Hepatocyte (in vitro differentiated cells): Measurements from ENCODE around the gene FUBP3. TPM values are rescaled to one million over a fixed set of nuclear protein-coding genes. Genes with fewer than 3 reads are reported as not detected.

ENCODE experiments used
- DNase-seq: peaks from one replicate; pipeline ENCODE4 v3.0.0-alpha.2; 2016; ENCODE audit warnings: low spot score
- H2AFZ ChIP-seq: fragments of 200-600 bp; sonication (generic); 2 replicates; pipeline ENCODE4 v1.6.0; 2016; ENCODE audit warnings: antibody characterized with exemption, mild to moderate bottlenecking
- H3K27ac ChIP-seq: fragments of 200-600 bp; sonication (generic); 2 replicates; pipeline ENCODE4 v1.5.1; 2016; ENCODE audit warnings: mild to moderate bottlenecking
- H3K27me3 ChIP-seq: fragments of 200-600 bp; sonication (generic); 2 replicates; pipeline ENCODE4 v1.6.1; 2016
- H3K36me3 ChIP-seq: fragments of 200-600 bp; sonication (generic); replicated peaks from 2 replicates; pipeline ENCODE4 v1.5.1; 2016; ENCODE audit warnings: low read depth; ENCODE audit not compliant: insufficient read depth
- H3K4me1 ChIP-seq: fragments of 200-600 bp; sonication (generic); 2 replicates; pipeline ENCODE4 v1.5.1; 2016; ENCODE audit warnings: mild to moderate bottlenecking, moderate library complexity; ENCODE audit not compliant: insufficient read depth
- H3K4me2 ChIP-seq: fragments of 200-600 bp; sonication (generic); 2 replicates; pipeline ENCODE4 v1.6.0; 2016
- H3K4me3 ChIP-seq: fragments of 200-600 bp; sonication (generic); 2 replicates; pipeline ENCODE4 v1.5.1; 2016; ENCODE audit warnings: mild to moderate bottlenecking
- H3K79me2 ChIP-seq: fragments of 200-600 bp; sonication (generic); 2 replicates; pipeline ENCODE4 v1.6.0; 2017; ENCODE audit warnings: mild to moderate bottlenecking
- H3K9me2 ChIP-seq: fragments of 200-600 bp; sonication (generic); replicated peaks from 2 replicates; pipeline ENCODE4 v1.6.0; 2017; ENCODE audit warnings: mild to moderate bottlenecking; ENCODE audit not compliant: insufficient read depth
- H3K9me3 ChIP-seq: fragments of 200-600 bp; sonication (generic); 2 replicates; pipeline ENCODE4 v1.5.1; 2016; ENCODE audit warnings: low read depth, mild to moderate bottlenecking
- H4K20me1 ChIP-seq: fragments of 200-600 bp; sonication (generic); 2 replicates; pipeline ENCODE4 v1.6.0; 2016; ENCODE audit warnings: mild to moderate bottlenecking; ENCODE audit not compliant: insufficient read depth, poor library complexity, severe bottlenecking
- EZH2 ChIP-seq: fragments of 200-600 bp; sonication (generic); IDR thresholded peaks from 2 replicates; pipeline ENCODE4 v1.6.1; 2016; ENCODE audit warnings: antibody characterized with exemption, mild to moderate bottlenecking, borderline replicate concordance
- EZH2phosphoT487 ChIP-seq: fragments of 200-600 bp; sonication (generic); IDR thresholded peaks from one replicate; pipeline ENCODE4 v1.6.1; 2018; ENCODE audit warnings: antibody characterized with exemption, mild to moderate bottlenecking, low read depth, moderate library complexity; ENCODE audit not compliant: unreplicated experiment, severe bottlenecking
- WGBS: methylation state at CpG from one replicate; pipeline ENCODE4 v1.1.6; 2016; ENCODE audit warnings: low lambda C conversion rate; ENCODE audit errors: missing lambda C conversion rate; 5-methylcytosine and 5-hydroxymethylcytosine counted together
- polyA plus RNA-seq: library from polyadenylated mRNA; unstranded; fragments of >200 nt; fragmentation: Nextera tagmentation; extraction: Ambion mirVana; gene quantifications from 2 replicates; pipeline ENCODE4 v1.2.1, GENCODE V29; 2016
- total RNA-seq: library from RNA; depleted of rRNA; stranded (reverse); fragments of >200 nt; gene quantifications from 2 replicates; pipeline ENCODE4 v1.2.3, GENCODE V29; 2014
- TF ChIP-seq, protein P1 (sequence below): fragments of 200-600 bp; sonication (generic); IDR thresholded peaks from 2 replicates; pipeline ENCODE4 v1.5.1; 2016; ENCODE audit warnings: antibody characterized with exemption, mild to moderate bottlenecking; ENCODE audit not compliant: poor library complexity

FUBP3 gene
- total and polyA plus RNA-seq, 2 experiments from 2014 or later: 55.1 to 56.1 TPM

DNA sequence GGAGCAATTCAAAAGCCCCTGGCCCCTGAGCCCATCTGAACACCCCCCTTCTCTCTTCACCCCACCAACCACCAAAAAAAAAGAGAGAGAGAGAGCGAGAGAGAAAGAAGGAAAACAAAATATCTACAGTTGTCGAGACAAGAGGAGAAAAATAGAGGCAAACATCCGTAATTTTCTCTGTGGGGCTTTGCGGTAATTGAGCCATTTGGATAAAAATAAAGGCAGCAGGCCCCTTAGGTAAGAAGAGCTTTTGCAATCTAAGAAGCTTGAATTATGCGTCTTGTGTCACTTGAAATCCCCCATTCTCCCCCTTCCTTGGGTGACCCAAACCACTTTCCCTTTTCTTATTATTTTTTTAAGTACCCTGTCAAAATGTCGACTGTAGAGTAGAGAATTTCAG lies 35.5 kb upstream of the FUBP3 start:
- Histone ChIP-seq H3K4me2 (no peak overlapping the region), H4K20me1 (no peaks in the 10 kb centered on the region), H3K4me1 (no peaks in the 10 kb centered on the region), H2AFZ (no peak overlapping the region), H3K27me3 (peaks cover 2% of the 10 kb centered on the region), H3K9me2 (no peaks in the 10 kb centered on the region), H3K9me3 (no peaks in the 10 kb centered on the region), H3K36me3 (no peaks in the 10 kb centered on the region), H3K4me3 (no peak overlapping the region), H3K27ac (no peak overlapping the region), H3K79me2 (no peaks in the 10 kb centered on the region)
- 76% methylated on average over 6 of the region's 6 CpGs for WGBS
- DNase-seq: no peak
- TF ChIP-seq EZH2 (no peak), EZH2phosphoT487 (no peak)
- TF ChIP-seq, protein P1, sequence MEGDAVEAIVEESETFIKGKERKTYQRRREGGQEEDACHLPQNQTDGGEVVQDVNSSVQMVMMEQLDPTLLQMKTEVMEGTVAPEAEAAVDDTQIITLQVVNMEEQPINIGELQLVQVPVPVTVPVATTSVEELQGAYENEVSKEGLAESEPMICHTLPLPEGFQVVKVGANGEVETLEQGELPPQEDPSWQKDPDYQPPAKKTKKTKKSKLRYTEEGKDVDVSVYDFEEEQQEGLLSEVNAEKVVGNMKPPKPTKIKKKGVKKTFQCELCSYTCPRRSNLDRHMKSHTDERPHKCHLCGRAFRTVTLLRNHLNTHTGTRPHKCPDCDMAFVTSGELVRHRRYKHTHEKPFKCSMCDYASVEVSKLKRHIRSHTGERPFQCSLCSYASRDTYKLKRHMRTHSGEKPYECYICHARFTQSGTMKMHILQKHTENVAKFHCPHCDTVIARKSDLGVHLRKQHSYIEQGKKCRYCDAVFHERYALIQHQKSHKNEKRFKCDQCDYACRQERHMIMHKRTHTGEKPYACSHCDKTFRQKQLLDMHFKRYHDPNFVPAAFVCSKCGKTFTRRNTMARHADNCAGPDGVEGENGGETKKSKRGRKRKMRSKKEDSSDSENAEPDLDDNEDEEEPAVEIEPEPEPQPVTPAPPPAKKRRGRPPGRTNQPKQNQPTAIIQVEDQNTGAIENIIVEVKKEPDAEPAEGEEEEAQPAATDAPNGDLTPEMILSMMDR: no peak

DNA sequence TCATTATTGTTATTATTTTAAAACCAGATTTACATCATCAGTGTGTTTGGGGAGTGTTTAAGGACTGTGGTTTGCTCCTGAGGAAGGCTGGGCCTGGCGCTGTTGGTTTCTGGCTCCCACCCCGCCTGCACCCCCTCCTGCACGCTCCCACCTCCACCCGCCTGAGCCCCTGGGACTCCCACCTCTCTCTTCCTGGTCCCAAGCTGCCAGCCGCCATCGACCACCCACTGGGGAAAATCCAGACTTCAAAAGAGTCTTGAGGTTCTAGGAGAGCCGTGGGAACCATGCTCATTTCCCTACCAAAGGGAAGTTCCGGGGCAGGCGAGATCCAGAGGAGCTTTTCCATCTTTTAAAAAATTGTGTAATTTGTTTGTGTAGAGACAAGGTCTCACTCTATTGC lies 35.0 kb upstream of the FUBP3 start:
- no peak for DNase-seq
- TF ChIP-seq EZH2phosphoT487 (no peak), EZH2 (no peak)
- TF ChIP-seq, protein P1: no peak
- H3K9me2 ChIP-seq: no peaks in the 10 kb centered on the region
- H3K36me3 ChIP-seq: no peaks in the 10 kb centered on the region
- no peak overlapping the region for H2AFZ ChIP-seq
- no peaks in the 10 kb centered on the region for H3K4me1 ChIP-seq
- no peak overlapping the region for H3K4me3 ChIP-seq
- no peak overlapping the region for H3K4me2 ChIP-seq
- 77% methylated on average over 9 of the region's 9 CpGs for WGBS
- H3K79me2 ChIP-seq: no peaks in the 10 kb centered on the region
- no peaks in the 10 kb centered on the region for H4K20me1 ChIP-seq
- H3K27me3 ChIP-seq: no peaks in the 10 kb centered on the region
- no peak overlapping the region for H3K27ac ChIP-seq
- H3K9me3 ChIP-seq: no peaks in the 10 kb centered on the region

DNA sequence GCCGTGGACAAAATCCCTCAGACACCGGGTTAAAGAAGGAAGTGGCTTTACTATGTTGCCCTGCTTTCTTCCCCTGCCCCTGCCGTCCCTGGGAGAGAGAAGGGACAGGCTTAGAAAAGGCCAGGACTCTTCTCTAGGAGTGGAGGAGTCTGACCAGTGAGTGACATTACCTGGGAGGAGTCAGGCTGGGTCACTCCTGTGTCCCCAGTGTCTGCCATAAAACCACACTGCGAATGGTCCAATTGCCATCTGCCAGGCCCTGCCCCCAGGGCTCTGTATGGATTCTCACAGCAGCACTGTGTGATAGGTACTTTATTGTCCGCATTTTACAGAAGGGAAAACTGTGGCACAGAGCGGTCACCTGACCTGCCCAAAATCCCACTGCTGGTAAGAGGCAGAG lies 31.3 kb upstream of the FUBP3 start:
- no peak overlapping the region for H3K27ac ChIP-seq
- no peaks in the 10 kb centered on the region for H3K36me3 ChIP-seq
- DNase-seq: no peak
- no peak overlapping the region for H3K4me2 ChIP-seq
- no peaks in the 10 kb centered on the region for H4K20me1 ChIP-seq
- H3K4me3 ChIP-seq: no peak overlapping the region
- H3K9me2 ChIP-seq: no peaks in the 10 kb centered on the region
- H3K9me3 ChIP-seq: no peaks in the 10 kb centered on the region
- no peaks in the 10 kb centered on the region for H3K79me2 ChIP-seq
- no peaks in the 10 kb centered on the region for H3K4me1 ChIP-seq
- 89% methylated on average over 6 of the region's 6 CpGs for WGBS
- H2AFZ ChIP-seq: no peak overlapping the region
- no peaks in the 10 kb centered on the region for H3K27me3 ChIP-seq
- TF ChIP-seq EZH2 (no peak), EZH2phosphoT487 (no peak)
- TF ChIP-seq, protein P1: no peak
